NB4 (cell line): ENCODE data around the gene IGFBP6.

Experiments used
- CTCF ChIP-seq: IDR thresholded peaks from one replicate; pipeline ENCODE4 v1.5.1; 2012; ENCODE audit warnings: low read depth, low read length
- POLR2A ChIP-seq: IDR thresholded peaks from 2 replicates; pipeline ENCODE4 v1.6.1; 2011; ENCODE audit warnings: mild to moderate bottlenecking; ENCODE audit not compliant: insufficient read length; ENCODE audit errors: extremely low read depth

- TF ChIP-seq CTCF (no peak), POLR2A (no peak)
Measured at GRCh38 chr12:53090554-53090953, 6.9 kb upstream of the IGFBP6 start.
